ENCODE results near the gene RAB40AL. TPM values are rescaled to one million over a fixed set of nuclear protein-coding genes. Genes with fewer than 3 reads are reported as not detected.

The RAB40AL gene
- polyA plus RNA-seq, 1 of the 3 experiments (the other 2 are of a cell fraction): 0.67 TPM

Other genes with a start within 250 kb of the RAB40AL start
- gene GPRASP2, start 224.8 kb upstream of the RAB40AL start, polyA plus RNA-seq (2012; rRNA removed): 12.3 TPM in 2 replicates
- 2.5 and 3.2 TPM in 2 replicates for gene GPRASP3, start 216.5 kb upstream of the RAB40AL start, polyA plus RNA-seq (2012; rRNA removed)
- gene BEX1, start 126.9 kb downstream of the RAB40AL start, polyA plus RNA-seq (2012; rRNA removed): 170 and 206 TPM in 2 replicates
- gene NXF3, start 155.9 kb downstream of the RAB40AL start, polyA plus RNA-seq (2012; rRNA removed): 0.16 and 0.20 TPM in 2 replicates

Measured in SK-N-SH (cell line).